GM19043 (cell line): ENCODE data around the gene CACFD1.
A peak's percentile ranks its signal among the peaks of the same experiment; 100 is the strongest.
"Not testable (repeated sequence)": the region's sequence is repeated elsewhere in the genome, so short reads cannot be mapped to it uniquely, and the experiment has no call there.

Experiments used
- ATAC-seq: cut with Tn5 transposase; IDR thresholded peaks from one replicate; pipeline ENCODE4 v1.9.1; 2021; ENCODE audit warnings: low read depth; ENCODE audit not compliant: unreplicated experiment

The CACFD1 gene

DNA sequence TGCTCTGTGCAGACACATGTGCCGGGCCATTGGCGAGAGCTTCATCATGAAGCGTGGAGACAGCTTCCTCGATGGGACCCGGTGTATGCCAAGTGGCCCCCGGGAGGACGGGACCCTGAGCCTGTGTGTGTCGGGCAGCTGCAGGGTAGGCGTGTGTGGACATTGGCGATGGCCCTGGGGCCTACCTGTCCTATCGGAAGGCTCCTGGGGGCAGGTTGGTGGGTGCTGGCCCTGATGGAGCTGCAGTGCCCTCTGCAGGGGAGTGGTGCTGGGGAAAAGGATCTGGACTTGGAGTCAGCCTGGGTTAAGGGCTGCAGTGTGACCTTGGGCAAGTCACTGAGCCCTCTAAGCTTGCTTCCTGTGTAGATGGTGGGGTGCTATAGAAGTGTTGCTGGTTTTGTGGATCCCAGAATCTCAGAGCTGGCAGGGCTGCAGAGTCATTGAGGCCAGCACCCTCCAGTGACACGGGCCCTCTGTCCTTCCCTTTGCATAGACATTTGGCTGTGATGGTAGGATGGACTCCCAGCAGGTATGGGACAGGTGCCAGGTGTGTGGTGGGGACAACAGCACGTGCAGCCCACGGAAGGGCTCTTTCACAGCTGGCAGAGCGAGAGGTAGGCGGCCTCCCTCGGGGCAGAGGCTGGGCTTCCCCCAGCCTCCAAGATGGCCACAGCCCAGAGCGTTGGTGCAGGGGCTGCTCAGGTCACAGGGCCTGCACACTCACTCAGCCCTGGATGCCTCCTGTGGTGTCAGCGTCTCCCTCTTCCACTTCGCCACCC, 21.8 kb upstream of the CACFD1 start:
- no peak for ATAC-seq

DNA sequence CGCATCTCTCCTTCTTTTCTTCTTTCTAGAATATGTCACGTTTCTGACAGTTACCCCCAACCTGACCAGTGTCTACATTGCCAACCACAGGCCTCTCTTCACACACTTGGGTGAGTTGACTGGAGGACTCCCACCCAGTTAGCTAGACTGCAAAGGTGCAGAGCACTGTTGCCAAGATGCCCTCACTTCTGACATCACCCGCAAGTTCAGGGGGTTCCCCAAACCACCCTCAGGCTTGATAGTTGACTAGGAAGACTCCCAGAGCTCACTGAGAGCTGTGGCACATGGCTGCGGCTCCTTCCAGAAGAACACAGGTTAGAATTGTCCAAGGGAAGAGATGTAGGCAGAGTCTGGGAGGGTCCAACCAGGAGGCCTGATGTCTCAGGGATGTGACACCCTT, 20.4 kb upstream of the CACFD1 start:
- no peak for ATAC-seq

DNA sequence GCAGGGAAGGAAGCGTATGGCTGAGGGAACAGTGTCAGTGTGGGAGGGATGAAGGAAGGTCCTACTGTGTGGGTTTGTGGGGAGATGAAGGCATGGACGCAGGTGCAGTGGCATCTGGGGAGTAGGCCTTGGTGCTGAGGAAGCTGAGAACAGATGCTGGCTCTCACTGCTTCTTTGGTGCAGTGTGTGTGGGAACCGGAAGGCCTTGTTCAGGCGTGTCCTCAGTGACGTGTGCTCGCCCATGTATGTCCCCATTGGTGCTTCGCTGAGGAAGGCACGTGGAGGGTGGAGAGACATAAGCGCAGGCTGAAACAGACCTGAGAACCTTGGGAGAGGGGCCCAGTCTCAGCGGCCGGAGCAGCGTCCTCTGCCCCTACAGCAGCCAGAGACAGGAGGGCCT, 18.9 kb upstream of the CACFD1 start:
- ATAC-seq = no peak

DNA sequence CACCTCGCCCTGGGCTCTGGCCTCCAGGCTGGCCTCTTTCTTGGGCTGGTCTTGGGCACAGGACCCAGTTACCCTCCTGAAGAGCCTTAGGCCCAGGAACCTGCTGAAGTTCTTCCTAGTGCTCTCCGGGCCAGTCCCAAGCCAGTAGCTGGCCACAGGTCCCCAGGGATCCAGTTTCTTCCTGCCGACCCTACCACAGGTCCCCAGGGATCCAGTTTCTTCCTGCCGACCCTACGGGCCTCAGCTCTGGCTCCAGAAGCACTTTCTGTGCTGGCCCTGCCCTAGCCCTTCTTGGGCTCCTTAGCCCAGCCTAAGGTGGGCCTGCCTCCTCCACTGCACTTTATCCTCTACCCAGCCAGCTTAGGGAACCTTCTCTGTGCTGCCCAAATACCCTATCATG, 18.2 kb upstream of the CACFD1 start:
- no peak for ATAC-seq

DNA sequence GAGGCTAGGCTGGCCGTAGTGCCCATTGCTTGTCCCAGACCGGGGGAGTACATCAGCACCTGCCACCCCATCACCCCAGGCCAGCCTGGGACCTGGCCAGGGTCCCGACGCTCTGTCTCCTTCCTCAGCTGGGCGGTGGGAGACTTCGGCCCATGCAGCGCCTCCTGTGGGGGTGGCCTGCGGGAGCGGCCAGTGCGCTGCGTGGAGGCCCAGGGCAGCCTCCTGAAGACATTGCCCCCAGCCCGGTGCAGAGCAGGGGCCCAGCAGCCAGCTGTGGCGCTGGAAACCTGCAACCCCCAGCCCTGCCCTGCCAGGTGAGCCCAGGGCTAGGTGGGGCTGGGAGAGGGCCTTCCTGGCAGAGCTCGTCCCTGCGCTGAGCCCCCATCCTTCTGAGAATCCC, 16.5 kb upstream of the CACFD1 start:
- no peak for ATAC-seq

DNA sequence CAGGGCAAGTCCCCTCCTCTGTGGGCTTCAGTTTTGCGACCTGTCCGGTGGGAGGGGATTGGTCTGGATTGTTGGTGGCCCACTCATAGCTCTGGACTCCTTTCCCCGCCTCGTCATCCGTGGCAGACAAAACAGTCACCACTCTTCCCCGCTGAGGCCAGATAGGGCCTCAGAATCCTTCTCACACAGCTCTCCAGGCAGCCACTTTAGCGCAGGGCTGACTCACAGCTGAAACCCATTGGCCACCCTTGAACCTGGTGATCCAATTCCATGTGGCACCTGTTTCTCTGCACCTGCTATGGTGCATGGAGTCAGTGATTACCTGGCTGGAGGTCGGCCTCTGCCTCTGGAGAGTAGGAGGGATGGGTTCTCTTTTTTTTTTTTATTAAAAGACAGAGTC, 15.8 kb upstream of the CACFD1 start:
- ATAC-seq = no peak

DNA sequence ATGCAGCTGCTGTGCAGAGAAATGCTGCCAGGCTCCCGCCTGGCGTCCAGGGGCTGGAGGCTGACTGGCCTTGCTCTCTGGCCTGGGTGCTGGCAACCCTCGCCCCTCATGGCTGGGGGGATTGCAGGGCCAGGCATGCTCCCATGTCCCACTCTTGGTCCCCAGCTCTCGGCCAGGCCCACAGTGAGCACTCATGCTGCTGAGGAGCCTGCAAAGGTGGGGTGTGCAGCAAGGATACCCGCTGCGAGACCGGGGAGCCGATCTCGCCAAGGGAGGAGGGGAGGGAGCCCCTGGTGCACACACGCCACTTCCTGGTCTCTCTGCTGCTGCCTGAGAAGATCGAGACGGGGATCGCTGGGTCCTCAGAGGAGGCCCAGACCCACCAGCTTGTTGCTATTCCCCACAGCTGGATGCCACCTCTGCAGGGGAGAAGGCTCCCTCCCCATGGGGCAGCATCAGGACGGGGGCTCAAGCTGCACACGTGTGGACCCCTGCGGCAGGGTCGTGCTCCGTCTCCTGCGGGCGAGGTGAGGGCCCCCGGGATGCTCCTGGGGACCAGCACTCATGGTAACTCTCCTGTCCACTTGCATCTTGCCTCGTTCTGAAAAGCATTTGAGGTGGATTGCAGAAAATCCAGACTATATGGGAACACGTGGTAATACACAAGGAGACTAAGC, 14.3 kb upstream of the CACFD1 start:
- no peak for ATAC-seq

DNA sequence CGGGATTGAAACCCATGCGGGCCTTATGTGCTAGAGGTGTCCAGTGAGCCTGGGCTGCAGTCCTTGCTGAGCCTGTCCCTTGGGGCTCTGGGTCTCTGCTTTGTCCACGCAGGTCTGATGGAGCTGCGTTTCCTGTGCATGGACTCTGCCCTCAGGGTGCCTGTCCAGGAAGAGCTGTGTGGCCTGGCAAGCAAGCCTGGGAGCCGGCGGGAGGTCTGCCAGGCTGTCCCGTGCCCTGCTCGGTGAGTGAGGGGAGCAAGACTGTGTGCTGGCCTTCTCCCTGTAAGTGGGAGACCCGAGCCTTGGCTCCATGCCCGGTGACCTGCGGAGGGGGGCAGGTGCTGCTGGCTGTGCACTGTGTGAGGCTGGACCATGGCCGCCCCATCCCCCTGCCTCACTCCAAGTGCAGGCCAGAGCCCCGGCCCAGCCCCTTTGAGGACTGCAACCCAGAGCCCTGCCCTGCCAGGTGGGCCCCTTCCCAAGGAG, 11.2 kb upstream of the CACFD1 start:
- ATAC-seq = no peak

DNA sequence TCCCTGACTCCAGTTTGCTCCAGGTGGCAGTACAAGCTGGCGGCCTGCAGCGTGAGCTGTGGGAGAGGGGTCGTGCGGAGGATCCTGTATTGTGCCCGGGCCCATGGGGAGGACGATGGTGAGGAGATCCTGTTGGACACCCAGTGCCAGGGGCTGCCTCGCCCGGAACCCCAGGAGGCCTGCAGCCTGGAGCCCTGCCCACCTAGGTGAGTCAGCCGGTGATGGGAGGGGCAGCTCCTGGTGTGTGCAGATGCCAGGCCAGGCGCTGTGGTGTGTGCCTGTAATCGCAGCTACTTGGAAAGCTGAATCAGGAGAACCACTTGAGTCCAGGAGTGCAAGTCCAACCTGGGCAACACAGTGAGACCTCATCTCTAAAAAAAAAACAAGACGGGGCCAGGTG, 10.0 kb upstream of the CACFD1 start:
- no peak for ATAC-seq

DNA sequence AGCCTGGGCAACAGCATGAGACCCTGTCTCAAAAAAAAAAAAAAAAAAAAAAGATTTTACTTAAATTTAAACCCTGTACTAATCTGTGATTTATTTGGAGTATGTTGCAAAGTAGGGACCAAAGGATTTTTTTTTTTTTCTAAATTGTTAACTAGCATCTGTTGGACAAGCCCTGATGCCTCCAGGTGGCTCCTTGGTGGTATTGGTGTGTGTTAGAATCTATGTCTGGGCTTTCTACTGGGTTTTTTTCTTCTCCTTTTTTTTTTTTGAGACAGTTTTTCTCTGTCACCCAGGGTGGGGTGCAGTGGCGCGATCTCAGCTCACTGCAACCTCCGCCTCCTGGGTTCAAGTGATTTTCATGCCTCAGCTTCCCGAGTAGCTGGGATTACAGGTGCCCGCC, 7.9 kb upstream of the CACFD1 start:
- ATAC-seq = not testable (repeated sequence)

DNA sequence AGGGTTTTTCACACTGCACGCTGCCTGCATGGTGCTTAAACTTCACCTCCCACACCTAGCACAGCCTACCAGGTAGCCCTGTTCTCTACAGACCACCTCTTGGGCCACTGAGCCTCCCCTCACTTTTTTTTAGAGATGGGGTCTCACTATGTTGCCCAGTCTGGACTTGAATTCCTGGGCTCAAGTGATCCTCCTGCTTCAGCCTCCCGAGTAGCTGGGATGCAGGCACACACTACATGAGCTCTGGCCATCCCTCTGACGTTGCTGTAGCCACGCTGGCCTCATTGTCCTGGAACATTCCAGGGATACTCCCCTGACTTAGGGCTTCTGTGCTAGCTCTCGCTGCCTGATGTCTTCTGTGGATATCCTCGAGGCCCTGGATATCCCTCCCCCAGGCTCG, 7.2 kb upstream of the CACFD1 start:
- no peak for ATAC-seq

DNA sequence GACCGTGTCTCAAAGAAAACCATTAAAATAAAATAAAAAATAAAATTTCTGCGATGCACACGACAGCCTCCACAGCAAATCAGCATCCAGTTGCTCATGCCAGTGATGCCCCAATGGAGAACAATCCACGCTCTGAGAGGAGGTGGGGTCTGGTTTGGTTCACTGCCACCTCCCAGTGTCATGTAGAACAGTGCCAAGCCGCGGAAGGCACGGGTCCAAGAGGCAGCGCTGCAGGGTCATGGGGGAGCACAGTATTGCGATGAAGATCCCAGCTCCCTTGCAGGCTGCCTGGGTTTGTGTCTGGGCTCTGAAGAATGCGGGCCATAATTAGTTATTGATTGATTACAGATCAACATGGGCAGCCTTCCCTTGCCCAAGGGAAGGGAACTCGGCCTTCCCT, 6.1 kb upstream of the CACFD1 start:
- ATAC-seq = no peak

DNA sequence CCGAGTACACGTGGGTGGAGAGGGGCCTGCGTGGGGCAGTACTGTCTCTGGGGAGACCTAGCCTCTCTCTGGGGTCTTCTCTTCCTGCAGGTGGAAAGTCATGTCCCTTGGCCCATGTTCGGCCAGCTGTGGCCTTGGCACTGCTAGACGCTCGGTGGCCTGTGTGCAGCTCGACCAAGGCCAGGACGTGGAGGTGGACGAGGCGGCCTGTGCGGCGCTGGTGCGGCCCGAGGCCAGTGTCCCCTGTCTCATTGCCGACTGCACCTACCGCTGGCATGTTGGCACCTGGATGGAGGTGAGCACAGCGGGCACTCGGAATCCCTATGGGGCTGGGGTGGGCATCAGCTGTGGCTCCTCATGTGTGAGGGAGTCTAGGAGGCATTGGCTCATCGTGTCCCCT, 5.5 kb upstream of the CACFD1 start:
- no peak for ATAC-seq

DNA sequence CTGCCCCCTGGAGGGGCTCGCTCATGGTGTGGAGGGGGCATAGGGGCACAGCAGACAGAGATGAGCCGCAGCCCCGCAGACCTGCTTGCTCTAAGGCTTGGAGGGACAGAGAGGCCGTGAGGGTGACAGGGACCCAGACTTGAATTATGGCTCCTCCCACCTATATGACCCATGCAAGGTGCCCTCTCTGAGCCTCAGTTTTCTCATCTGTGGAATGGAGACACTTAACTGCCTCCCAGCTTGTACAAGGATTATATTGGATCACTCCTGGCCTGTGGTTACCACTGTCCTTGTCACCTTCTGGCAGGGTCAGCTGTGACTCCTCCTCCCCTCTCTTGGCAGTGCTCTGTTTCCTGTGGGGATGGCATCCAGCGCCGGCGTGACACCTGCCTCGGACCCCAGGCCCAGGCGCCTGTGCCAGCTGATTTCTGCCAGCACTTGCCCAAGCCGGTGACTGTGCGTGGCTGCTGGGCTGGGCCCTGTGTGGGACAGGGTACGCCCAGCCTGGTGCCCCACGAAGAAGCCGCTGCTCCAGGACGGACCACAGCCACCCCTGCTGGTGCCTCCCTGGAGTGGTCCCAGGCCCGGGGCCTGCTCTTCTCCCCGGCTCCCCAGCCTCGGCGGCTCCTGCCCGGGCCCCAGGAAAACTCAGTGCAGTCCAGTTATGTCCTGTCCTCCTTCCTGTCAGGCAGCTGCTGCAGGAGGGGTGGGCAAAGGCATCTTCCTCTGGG, 4.7 kb upstream of the CACFD1 start:
- no peak for ATAC-seq

DNA sequence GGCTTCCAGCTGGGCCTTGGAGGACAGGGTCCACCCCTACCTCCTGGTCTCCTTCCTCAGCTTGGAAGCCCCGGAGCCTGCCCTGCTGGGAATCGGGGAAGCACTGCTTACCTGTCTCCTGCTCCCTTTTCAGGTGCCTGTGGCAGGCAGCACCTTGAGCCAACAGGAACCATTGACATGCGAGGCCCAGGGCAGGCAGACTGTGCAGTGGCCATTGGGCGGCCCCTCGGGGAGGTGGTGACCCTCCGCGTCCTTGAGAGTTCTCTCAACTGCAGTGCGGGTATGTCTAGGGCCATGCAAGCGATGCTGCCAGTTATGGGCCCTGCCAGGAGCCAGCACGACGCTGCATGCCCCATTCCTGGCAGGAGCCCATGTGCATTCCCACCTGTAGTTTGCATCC, 3.8 kb upstream of the CACFD1 start:
- ATAC-seq = no peak

DNA sequence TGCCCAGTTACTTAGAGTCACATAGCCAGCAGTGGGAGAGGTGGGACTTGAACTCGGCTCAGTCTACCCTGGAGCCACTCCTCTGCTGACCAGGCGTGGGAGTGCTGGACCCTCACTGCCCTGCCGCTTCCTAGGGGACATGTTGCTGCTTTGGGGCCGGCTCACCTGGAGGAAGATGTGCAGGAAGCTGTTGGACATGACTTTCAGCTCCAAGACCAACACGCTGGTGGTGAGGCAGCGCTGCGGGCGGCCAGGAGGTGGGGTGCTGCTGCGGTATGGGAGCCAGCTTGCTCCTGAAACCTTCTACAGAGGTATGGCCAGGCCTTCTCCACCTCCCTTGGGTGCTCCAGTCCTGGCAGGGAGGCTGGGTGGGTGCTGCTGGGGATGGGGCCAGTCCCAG, 3.4 kb upstream of the CACFD1 start:
- ATAC-seq = no peak

DNA sequence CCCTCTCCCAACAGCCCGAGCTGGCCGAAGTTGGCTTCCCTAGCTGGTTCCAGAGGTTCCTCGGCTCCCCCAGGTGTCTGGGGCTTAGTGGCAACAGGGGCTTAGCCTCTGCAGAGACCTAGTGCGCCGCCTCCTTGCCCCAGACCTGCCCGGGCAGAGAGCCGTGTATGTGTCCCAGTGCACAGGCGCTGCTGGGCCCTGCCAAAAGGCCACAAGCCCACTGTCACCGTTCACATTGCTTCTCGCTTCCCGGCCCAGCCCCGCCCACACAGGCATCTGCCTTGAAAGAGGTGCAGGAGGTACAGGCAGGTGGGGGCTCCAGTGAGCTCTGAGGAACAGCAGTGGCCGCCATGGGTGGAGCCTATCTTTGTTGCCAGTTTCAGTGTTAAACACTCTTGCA, 2.5 kb upstream of the CACFD1 start:
- no peak for ATAC-seq

DNA sequence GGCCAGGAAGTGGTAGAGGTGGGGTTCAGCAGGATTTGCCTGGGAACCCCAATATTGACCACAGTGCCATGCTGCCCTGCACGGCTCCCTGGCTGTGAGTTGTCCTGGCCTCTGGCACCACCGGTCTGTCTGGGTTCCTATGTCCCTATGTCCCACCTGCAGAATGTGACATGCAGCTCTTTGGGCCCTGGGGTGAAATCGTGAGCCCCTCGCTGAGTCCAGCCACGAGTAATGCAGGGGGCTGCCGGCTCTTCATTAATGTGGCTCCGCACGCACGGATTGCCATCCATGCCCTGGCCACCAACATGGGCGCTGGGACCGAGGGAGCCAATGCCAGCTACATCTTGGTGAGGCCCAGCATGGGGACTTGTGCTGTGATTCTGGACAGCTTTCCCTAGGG, 2.0 kb upstream of the CACFD1 start:
- no peak for ATAC-seq

DNA sequence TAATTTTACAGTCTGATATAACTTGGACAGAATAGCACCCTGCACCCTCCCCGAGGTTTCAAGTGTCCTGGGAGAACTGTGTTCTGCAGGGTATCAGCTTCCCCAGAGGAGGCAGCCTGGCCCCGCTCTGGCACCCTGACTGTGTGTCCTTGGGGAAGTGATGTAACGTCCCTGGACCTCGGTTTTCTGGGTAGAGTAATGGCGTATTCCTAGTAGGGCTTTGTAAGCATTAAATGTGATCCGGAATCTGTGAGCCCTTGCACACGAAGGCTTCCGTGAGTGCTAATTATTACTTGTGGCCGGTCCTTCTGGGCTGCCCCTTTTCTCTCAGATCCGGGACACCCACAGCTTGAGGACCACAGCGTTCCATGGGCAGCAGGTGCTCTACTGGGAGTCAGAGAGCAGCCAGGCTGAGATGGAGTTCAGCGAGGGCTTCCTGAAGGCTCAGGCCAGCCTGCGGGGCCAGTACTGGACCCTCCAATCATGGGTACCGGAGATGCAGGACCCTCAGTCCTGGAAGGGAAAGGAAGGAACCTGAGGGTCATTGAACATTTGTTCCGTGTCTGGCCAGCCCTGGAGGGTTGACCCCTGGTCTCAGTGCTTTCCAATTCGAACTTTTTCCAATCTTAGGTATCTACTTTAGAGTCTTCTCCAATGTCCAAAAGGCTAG, 1.0 kb upstream of the CACFD1 start:
- no peak for ATAC-seq

DNA sequence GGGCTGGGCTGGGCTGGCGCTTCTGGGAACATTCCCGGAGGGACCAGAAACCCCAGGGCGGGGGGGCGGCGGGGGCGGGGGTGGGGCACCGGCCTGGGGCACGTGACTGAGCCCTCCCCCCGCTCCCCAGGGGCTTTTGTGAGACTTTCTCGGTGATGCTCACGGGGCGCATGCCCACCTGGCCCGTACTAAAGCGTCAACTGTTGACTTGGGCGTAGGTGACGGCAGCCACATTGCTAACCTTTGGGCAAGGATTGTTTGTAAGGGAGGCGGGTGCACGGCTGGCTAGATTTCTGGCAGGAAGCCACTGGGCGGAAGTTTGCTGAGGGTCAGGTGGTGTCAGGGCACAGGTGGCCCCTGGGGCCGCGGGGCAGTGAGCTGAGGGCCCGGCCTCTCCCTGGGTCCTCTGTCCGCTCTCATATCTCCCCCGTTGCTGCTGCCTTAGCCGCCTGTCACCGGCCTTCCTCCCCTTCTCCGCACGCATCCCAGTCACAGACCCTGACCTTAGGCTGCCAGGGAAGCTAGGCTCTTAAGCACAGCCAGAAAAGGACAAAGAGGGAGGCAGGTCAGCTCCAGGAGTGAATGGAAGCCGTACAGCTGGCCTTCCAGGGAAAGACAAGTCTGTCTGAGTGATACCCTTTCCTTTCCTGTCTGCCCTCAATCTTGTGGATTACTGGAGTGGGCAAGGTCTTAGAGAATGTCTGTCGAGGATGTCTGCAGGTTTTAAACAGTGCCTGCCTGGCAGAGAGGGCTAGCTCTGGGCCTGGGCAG, 812 bp downstream of the CACFD1 start:
- peak; percentile 13 for ATAC-seq
